Mesodermal cell (in vitro differentiated cells): ENCODE data around the gene DIPK1A.
"Not testable (repeated sequence)": the region's sequence is repeated elsewhere in the genome, so short reads cannot be mapped to it uniquely, and the experiment has no call there.

Source experiments
- H3K27ac ChIP-seq: 2 replicates; pipeline ENCODE4 v1.7.0; 2013; ENCODE audit warnings: mild to moderate bottlenecking, low read depth, low read length, moderate library complexity; ENCODE audit not compliant: severe bottlenecking
- H3K36me3 ChIP-seq: 2 replicates; pipeline ENCODE4 v1.7.1; 2013; ENCODE audit warnings: mild to moderate bottlenecking, low read length, moderate library complexity; ENCODE audit not compliant: control insufficient read depth, insufficient read depth
- H3K4me1 ChIP-seq: one replicate; pipeline ENCODE4 v1.7.1; 2013; ENCODE audit warnings: mild to moderate bottlenecking, low read length; ENCODE audit not compliant: insufficient read depth, control insufficient read depth, poor library complexity, severe bottlenecking
- H3K4me3 ChIP-seq: 2 replicates; pipeline ENCODE4 v1.7.0; 2013; ENCODE audit warnings: low read length, control low read depth, mild to moderate bottlenecking; ENCODE audit not compliant: insufficient read depth, poor library complexity, severe bottlenecking; ENCODE audit errors: extremely low read depth
- H3K9me3 ChIP-seq: 2 replicates; pipeline ENCODE4 v1.7.1; 2013; ENCODE audit warnings: mild to moderate bottlenecking, low read length, moderate library complexity; ENCODE audit not compliant: control insufficient read depth
- WGBS, 2 experiments: methylation state at CpG; one replicate each; pipeline ENCODE4 v1.1.5; 2013; ENCODE audit warnings: missing lambda C conversion rate in 2 of 2; ENCODE audit not compliant: insufficient coverage in 2 of 2; 5-methylcytosine and 5-hydroxymethylcytosine counted together

Gene DIPK1A

DNA sequence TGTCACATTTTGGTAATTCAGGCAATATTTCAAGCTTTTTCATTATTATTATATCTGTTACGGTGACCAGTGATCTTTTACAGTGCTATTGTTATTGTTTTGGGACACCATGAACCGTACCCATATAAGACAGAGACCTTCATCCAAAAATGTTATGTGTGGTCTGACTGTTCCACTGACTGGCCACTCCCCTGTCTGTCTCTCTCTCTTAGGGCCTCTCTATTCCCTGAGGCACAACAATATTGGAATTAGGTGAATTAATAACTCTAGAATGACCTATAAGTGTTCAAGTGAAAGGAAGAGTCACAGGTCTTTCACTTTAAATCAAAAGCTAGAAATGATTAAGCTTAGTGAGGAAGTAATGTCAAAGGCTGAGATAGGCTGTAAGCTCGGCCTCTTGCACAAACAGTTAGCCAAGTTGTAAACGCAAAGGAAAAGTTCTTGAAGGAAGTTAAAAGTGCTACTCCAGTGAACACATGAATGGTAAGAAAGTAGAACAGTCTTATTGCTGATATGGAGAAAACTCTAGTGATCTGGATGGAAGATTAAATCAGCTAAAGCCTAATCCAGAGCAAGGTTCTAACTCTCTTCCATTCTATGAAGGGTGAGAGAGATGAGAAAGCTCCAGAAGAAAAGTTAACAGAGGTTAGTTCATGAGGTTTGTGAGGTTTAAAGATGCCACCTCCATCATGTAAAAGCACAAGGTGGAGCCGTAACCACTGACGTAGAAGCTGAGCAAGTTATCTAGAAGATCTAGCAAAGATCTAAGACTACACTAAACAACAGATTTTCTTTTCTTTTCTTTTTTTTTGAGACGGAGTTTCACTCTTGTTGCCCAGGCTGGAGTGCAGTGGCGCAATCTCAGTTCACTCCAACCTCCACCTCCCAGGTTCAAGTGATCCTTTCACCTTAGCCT, 19.7 kb upstream of the DIPK1A start:
- H3K4me3 ChIP-seq: no peak overlapping the region
- peaks cover 8% of the 10 kb centered on the region for H3K9me3 ChIP-seq
- no peaks in the 10 kb centered on the region for H3K36me3 ChIP-seq
- H3K4me1 ChIP-seq: no peaks in the 10 kb centered on the region
- 91 to 94% methylated on average over 5 to 6 of the region's 8 CpGs for WGBS, 2 experiments
- no peak overlapping the region for H3K27ac ChIP-seq

DNA sequence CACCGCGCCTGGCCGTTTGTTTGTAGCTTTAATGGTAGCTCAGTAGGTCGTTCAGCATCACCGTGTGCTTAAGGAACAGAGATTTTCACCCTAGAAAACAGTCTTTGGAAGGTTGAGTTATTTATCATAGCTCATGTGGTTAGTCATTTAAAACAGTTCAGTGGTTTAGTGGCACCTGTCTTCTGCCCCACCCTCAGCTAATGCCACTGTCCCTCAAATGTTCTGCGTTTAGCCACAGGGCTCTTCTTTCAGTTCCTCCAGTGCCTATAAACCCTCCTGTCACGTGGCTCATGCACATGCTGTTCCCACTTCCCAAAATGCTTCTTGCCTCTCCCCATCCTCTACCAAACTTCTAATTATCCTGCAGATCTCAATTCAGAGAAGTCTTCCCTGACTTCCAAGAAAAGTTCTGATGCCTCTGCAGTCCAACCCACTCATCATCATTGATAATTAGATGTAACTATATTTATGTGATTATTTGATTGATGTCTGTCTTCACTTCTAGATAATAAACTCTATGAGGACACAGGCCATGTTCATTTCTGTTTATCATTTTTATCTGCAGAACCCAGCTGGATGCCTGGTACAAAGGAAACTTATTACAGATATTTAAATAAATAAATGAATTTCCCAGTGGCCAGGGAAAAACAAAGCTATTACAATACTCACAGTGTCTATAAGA, 14.4 kb upstream of the DIPK1A start:
- 86 to 94% methylated on average over 6 to 7 of the region's 7 CpGs for WGBS, 2 experiments
- Histone ChIP-seq H3K36me3 (no peaks in the 10 kb centered on the region), H3K4me1 (peaks cover 7% of the 10 kb centered on the region), H3K4me3 (no peak overlapping the region), H3K27ac (no peak overlapping the region), H3K9me3 (no peaks in the 10 kb centered on the region)

DNA sequence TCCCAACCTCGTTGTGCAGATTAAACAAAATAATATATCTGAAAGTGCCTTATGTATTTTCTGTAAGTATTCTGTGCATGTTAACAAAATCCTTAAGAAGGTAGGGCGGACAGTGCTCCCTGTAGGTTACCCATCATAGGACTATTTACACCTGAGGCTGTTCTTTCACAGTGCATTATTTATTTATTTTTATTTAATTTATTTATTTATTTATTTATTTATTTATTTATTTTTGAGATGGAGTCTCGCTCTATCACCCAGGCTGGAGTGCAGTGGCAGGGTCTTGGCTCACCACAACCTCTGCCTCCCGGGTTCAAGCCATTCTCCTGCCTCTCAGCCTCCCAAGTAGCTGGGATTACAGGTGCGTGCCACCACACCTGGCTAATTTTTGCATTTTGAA, 12.8 kb upstream of the DIPK1A start:
- 85 to 94% methylated on average over 2 of the region's 5 CpGs for WGBS, 2 experiments
- not testable (repeated sequence) for H3K27ac ChIP-seq, H3K4me1 ChIP-seq, H3K36me3 ChIP-seq, H3K4me3 ChIP-seq, H3K9me3 ChIP-seq

DNA sequence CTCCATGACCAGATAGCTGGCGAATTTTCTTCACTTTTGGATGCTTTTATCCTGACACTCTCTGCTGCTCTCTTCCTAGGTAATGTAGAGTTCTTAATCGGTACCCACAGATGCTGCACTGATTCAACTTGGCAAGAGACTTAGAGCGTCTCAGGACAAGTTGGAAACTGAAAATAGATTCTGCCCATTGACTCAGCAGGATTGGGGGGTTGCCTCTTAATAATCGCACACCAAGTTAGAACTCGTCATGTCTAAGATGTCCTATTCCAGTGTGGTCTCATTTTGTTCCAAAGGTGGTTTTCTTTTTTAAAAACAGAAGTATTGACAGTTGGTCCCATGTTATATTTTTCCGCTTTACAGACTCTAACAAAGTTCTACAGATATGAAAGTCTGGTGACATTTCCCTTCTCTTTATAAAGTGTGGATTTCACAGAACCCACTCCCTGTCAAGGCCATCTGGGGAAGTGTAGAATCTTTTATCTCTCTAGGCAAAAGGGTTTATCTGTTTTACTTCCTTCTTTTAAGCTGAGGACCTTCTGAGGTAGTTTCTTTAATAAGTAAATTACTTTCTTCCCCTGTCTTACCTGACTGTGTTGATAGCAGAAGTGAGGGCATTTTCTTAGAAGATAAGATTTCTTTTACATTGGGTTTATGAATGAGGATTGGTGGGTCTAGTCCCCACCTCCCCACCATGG, 12.1 kb upstream of the DIPK1A start:
- H3K4me1 ChIP-seq: peaks cover 7% of the 10 kb centered on the region
- no peaks in the 10 kb centered on the region for H3K9me3 ChIP-seq
- H3K4me3 ChIP-seq: no peak overlapping the region
- no peaks in the 10 kb centered on the region for H3K36me3 ChIP-seq
- H3K27ac ChIP-seq: no peak overlapping the region
- WGBS, 2 experiments: 83 to 100% methylated on average over 4 to 5 of the region's 6 CpGs

DNA sequence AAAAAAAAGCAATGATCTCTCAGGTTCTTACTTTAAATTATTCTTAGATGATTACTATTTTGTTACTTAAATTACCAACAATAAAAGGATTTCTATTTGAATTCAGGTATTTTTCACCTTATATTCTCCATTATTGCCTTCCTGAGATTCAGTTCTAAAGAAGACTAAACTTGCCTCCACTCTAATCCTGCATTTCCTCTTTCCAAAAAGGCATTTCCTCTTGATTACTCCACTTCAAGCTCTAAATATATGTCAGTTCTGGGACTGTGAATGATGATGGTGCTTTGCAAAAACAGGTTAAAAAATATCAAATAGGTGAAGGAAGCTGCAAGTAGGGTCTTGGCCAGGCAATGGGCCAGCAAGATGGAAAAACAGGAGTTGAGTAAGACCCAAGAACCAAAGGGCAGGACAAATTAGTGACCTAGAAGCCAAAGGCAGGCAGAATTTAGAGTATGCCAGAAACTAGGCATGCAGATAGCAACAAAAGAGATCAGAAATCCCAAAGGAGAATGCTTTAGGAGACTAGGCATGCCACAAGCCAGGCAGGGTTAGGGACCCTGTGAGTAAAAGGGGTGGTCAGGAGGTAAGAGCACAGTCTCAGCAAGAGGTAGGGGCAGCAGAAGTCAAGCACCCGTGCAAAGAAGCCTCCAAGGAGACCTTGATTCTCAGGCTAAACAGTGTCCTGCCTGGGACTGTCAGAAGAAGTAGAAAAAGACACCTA, 11.3 kb upstream of the DIPK1A start:
- Histone ChIP-seq H3K27ac (no peak overlapping the region), H3K4me3 (no peak overlapping the region), H3K36me3 (no peaks in the 10 kb centered on the region), H3K4me1 (peaks cover 11% of the 10 kb centered on the region), H3K9me3 (no peaks in the 10 kb centered on the region)
- WGBS, 2 experiments: 14 to 40% methylated on average over 1 of the region's 1 CpG

DNA sequence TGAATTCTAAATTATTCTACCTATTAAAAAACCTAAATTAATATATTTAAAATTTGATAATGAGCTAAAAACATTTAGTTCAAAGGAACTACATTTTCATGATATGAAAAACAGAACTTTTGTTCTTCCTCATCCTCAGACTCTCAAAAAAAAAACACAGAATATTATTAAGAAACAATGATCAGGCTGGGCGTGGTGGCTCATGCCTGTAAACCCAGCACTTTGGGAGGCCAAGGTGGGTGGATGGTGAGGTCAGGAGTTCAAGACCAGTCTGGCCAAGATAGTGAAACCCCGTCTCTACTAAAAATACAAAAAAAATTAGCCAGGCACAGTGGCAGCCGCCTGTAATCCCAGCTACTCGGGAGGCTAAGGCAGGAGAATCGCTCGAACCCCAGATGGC, 10.7 kb upstream of the DIPK1A start:
- H3K4me3 ChIP-seq, H3K27ac ChIP-seq, H3K36me3 ChIP-seq, H3K9me3 ChIP-seq: not testable (repeated sequence)
- H3K4me1 ChIP-seq: peaks cover 11% of the 10 kb centered on the region
- WGBS, 2 experiments: 84 to 86% methylated on average over 4 of the region's 6 CpGs

DNA sequence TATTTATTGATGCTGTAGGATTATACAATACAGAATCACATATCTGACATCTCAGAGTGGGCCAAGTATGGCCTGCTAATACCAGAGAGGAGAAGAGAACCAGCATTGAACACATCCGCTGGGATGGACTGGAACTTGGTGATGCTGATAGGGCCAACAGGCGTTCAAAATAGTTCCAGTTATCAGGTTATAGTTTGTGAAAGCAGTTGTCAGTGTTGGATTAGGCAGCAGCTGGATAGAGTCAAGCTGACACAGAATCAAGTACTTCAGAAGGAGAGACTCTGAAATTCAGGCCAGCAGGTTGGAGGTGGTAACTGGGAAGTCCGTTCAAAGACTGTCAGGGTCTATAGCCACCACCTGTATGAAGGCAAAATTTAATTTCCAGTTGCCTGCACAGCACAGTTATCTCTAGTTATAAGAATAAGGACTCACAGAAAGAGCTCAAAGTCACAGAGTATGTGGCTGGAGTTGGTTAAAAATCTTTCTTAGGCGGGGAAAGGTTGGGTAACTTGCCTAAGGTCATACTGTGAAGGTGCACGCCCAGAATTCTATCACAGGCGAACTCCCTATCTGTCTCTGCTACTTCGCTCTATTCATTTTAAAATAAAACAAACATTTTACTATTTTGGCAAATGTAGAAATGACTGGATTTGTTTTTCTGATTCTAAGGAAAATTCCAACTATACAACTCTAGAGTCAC, 9.9 kb upstream of the DIPK1A start:
- Histone ChIP-seq H3K4me1 (peaks cover 11% of the 10 kb centered on the region), H3K4me3 (no peak overlapping the region), H3K36me3 (no peaks in the 10 kb centered on the region), H3K27ac (no peak overlapping the region), H3K9me3 (no peaks in the 10 kb centered on the region)
- 94 to 95% methylated on average over 3 of the region's 7 CpGs for WGBS, 2 experiments

DNA sequence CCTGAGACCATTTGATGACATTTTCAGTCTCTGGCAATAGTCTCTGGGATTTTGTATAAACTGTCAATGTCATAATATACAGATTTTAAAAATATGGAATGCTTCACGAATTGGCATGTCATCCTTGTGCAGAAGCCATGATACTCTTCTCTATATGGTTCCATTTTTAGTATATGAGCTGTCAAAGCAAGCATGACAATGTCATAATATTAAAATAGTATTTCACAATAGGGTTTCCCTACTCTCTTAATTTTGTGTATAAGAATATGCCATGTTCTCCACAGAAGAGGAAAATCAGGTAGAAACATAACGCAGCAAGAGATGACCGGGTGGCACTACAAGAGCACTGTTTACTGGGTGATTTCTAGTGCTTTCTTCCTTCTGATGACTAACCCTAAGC, 8.3 kb upstream of the DIPK1A start:
- H3K4me1 ChIP-seq: peaks cover 11% of the 10 kb centered on the region
- WGBS, 2 experiments: 100% methylated on average over 1 of the region's 3 CpGs; no CpG with 5 or more reads in 1 of the 2 experiments
- H3K27ac ChIP-seq: no peak overlapping the region
- H3K9me3 ChIP-seq: no peaks in the 10 kb centered on the region
- H3K36me3 ChIP-seq: no peaks in the 10 kb centered on the region
- no peak overlapping the region for H3K4me3 ChIP-seq

DNA sequence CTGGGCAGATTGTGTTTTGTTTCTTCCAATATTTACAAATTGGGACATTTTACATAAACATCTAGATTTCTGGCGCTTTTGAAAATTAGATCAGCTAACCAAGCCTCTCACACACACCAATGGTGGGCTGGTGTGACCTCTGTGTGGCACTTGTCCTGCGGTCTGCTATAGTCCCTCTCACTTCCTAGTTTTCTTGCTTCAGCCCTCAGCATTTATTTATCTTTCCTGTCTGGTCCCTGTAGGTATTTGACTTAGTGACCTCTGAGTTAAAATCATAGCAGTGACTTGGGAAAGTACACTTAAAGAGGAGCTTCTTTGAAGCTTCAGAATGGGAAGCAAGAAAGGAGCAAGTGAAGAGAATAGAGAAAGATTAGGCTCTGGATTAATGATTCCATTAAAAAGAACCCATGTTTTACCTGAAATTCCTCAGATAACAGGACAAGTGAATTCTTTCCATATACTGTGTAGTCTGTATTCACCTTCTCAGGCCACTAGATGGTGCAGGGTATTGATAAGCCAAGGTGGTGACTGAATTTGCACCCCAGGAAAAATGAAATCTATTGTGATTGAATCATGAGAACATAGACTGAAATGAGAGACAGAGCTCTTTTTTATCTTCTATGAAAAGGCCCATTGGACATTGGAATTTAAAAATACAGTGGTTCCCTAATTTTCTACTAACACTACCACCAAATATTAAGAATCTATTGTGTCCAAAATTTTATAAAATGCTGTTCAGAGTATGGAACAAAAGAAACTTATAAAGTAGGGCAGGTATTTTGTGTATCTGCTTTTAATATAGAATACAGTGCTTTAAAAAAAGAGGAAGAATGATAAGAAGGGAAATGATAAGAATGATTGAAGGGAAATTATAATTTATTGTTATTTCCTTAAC, 7.1 kb upstream of the DIPK1A start:
- Histone ChIP-seq H3K27ac (no peak overlapping the region), H3K4me1 (peaks cover 11% of the 10 kb centered on the region), H3K4me3 (no peak overlapping the region), H3K36me3 (no peaks in the 10 kb centered on the region), H3K9me3 (no peaks in the 10 kb centered on the region)
- 90 to 100% methylated on average over 1 to 2 of the region's 2 CpGs for WGBS, 2 experiments
